ENCODE data around the gene AATK. TPM values are rescaled to one million over a fixed set of nuclear protein-coding genes. Genes with fewer than 3 reads are reported as not detected.

Gene AATK
- total and polyA plus RNA-seq, 2 experiments from 2014 or later: 1.1 to 5.0 TPM

DNA sequence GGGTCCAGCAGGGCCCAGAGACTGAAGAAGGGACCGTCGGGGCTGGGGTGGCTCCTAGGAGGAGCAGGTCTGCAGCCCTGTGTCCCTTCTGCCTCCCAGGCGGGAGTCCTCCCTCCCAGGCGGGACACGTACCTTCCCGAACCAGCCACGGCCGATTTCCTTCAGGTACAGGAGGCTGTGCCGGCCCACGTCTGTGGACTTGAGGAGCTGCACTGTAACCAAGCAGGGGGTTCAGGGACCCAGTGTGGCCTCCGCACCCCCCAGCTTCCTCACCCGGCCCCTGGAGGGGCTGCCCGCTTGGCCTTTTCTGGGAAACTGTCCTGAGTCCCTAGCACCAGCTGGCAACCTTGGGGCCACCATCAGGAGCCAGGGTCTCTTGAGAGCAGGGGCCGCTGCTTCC, 37.7 kb downstream of the AATK start:
- Histone ChIP-seq H3K9me2 (ENCODE audit: insufficient read depth) (no peaks in the 10 kb centered on the region), H3K4me3 (no peak overlapping the region), H4K20me1 (replicated peaks; ENCODE audit: insufficient read depth) (no peaks in the 10 kb centered on the region), H3K27me3 (ENCODE audit: insufficient read depth) (no peaks in the 10 kb centered on the region), H3K4me2 (no peak overlapping the region), H3K4me1 (ENCODE audit: insufficient read depth) (no peaks in the 10 kb centered on the region), H3K36me3 (ENCODE audit: insufficient read depth) (no peaks in the 10 kb centered on the region), H3K27ac (ENCODE audit: low read depth) (no peak overlapping the region), H3K79me2 (replicated peaks; ENCODE audit: insufficient read depth) (no peaks in the 10 kb centered on the region), H3F3A (replicated peaks; ENCODE audit: low read depth) (no peaks in the 10 kb centered on the region), H2AFZ (no peak overlapping the region)
- TF ChIP-seq POLR2AphosphoS5 (IDR thresholded peaks at IDR 0.05; ENCODE audit: low read depth): no peak
- no peak for TF ChIP-seq STAT1 (IDR thresholded peaks at IDR 0.05; ENCODE audit: unreplicated experiment)
- no peak for TF ChIP-seq EZH2phosphoT487 (IDR thresholded peaks at IDR 0.05; ENCODE audit: unreplicated experiment)
- TF ChIP-seq CREB1 (CRISPR knock-in tag; IDR thresholded peaks at IDR 0.05; ENCODE audit: low read depth): no peak
- TF ChIP-seq, protein P1, sequence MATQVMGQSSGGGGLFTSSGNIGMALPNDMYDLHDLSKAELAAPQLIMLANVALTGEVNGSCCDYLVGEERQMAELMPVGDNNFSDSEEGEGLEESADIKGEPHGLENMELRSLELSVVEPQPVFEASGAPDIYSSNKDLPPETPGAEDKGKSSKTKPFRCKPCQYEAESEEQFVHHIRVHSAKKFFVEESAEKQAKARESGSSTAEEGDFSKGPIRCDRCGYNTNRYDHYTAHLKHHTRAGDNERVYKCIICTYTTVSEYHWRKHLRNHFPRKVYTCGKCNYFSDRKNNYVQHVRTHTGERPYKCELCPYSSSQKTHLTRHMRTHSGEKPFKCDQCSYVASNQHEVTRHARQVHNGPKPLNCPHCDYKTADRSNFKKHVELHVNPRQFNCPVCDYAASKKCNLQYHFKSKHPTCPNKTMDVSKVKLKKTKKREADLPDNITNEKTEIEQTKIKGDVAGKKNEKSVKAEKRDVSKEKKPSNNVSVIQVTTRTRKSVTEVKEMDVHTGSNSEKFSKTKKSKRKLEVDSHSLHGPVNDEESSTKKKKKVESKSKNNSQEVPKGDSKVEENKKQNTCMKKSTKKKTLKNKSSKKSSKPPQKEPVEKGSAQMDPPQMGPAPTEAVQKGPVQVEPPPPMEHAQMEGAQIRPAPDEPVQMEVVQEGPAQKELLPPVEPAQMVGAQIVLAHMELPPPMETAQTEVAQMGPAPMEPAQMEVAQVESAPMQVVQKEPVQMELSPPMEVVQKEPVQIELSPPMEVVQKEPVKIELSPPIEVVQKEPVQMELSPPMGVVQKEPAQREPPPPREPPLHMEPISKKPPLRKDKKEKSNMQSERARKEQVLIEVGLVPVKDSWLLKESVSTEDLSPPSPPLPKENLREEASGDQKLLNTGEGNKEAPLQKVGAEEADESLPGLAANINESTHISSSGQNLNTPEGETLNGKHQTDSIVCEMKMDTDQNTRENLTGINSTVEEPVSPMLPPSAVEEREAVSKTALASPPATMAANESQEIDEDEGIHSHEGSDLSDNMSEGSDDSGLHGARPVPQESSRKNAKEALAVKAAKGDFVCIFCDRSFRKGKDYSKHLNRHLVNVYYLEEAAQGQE (IDR thresholded peaks at IDR 0.05; ENCODE audit: unreplicated experiment): no peak
- TF ChIP-seq EZH2 (IDR thresholded peaks at IDR 0.05; ENCODE audit: low read depth, unreplicated experiment): no peak
- no peak for TF ChIP-seq ZNF114 (CRISPR knock-in tag; IDR thresholded peaks at IDR 0.05)
- TF ChIP-seq, protein P2, sequence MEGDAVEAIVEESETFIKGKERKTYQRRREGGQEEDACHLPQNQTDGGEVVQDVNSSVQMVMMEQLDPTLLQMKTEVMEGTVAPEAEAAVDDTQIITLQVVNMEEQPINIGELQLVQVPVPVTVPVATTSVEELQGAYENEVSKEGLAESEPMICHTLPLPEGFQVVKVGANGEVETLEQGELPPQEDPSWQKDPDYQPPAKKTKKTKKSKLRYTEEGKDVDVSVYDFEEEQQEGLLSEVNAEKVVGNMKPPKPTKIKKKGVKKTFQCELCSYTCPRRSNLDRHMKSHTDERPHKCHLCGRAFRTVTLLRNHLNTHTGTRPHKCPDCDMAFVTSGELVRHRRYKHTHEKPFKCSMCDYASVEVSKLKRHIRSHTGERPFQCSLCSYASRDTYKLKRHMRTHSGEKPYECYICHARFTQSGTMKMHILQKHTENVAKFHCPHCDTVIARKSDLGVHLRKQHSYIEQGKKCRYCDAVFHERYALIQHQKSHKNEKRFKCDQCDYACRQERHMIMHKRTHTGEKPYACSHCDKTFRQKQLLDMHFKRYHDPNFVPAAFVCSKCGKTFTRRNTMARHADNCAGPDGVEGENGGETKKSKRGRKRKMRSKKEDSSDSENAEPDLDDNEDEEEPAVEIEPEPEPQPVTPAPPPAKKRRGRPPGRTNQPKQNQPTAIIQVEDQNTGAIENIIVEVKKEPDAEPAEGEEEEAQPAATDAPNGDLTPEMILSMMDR (conservative IDR thresholded peaks at IDR 0.05; ENCODE audit: low read depth in 2 of 2): no peak
- TF ChIP-seq, protein P3, sequence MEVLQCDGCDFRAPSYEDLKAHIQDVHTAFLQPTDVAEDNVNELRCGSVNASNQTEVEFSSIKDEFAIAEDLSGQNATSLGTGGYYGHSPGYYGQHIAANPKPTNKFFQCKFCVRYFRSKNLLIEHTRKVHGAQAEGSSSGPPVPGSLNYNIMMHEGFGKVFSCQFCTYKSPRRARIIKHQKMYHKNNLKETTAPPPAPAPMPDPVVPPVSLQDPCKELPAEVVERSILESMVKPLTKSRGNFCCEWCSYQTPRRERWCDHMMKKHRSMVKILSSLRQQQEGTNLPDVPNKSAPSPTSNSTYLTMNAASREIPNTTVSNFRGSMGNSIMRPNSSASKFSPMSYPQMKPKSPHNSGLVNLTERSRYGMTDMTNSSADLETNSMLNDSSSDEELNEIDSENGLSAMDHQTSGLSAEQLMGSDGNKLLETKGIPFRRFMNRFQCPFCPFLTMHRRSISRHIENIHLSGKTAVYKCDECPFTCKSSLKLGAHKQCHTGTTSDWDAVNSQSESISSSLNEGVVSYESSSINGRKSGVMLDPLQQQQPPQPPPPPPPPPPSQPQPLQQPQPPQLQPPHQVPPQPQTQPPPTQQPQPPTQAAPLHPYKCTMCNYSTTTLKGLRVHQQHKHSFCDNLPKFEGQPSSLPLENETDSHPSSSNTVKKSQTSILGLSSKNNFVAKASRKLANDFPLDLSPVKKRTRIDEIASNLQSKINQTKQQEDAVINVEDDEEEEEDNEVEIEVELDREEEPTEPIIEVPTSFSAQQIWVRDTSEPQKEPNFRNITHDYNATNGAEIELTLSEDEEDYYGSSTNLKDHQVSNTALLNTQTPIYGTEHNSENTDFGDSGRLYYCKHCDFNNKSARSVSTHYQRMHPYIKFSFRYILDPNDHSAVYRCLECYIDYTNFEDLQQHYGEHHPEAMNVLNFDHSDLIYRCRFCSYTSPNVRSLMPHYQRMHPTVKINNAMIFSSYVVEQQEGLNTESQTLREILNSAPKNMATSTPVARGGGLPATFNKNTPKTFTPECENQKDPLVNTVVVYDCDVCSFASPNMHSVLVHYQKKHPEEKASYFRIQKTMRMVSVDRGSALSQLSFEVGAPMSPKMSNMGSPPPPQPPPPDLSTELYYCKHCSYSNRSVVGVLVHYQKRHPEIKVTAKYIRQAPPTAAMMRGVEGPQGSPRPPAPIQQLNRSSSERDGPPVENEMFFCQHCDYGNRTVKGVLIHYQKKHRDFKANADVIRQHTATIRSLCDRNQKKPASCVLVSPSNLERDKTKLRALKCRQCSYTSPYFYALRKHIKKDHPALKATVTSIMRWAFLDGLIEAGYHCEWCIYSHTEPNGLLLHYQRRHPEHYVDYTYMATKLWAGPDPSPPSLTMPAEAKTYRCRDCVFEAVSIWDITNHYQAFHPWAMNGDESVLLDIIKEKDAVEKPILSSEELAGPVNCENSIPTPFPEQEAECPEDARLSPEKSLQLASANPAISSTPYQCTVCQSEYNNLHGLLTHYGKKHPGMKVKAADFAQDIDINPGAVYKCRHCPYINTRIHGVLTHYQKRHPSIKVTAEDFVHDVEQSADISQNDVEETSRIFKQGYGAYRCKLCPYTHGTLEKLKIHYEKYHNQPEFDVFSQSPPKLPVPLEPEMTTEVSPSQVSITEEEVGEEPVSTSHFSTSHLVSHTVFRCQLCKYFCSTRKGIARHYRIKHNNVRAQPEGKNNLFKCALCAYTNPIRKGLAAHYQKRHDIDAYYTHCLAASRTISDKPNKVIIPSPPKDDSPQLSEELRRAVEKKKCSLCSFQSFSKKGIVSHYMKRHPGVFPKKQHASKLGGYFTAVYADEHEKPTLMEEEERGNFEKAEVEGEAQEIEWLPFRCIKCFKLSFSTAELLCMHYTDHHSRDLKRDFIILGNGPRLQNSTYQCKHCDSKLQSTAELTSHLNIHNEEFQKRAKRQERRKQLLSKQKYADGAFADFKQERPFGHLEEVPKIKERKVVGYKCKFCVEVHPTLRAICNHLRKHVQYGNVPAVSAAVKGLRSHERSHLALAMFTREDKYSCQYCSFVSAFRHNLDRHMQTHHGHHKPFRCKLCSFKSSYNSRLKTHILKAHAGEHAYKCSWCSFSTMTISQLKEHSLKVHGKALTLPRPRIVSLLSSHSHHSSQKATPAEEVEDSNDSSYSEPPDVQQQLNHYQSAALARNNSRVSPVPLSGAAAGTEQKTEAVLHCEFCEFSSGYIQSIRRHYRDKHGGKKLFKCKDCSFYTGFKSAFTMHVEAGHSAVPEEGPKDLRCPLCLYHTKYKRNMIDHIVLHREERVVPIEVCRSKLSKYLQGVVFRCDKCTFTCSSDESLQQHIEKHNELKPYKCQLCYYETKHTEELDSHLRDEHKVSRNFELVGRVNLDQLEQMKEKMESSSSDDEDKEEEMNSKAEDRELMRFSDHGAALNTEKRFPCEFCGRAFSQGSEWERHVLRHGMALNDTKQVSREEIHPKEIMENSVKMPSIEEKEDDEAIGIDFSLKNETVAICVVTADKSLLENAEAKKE (CRISPR knock-in tag; IDR thresholded peaks at IDR 0.05): no peak
- no peak for TF ChIP-seq ZNF331 (CRISPR knock-in tag; IDR thresholded peaks at IDR 0.05; ENCODE audit: low read depth)
- TF ChIP-seq NANOG (IDR thresholded peaks at IDR 0.05; ENCODE audit: borderline replicate concordance): no peak
- TF ChIP-seq JUNB (IDR thresholded peaks at IDR 0.05; ENCODE audit: unreplicated experiment): no peak
- TF ChIP-seq, protein P4, sequence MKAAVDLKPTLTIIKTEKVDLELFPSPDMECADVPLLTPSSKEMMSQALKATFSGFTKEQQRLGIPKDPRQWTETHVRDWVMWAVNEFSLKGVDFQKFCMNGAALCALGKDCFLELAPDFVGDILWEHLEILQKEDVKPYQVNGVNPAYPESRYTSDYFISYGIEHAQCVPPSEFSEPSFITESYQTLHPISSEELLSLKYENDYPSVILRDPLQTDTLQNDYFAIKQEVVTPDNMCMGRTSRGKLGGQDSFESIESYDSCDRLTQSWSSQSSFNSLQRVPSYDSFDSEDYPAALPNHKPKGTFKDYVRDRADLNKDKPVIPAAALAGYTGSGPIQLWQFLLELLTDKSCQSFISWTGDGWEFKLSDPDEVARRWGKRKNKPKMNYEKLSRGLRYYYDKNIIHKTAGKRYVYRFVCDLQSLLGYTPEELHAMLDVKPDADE (IDR thresholded peaks at IDR 0.05): no peak
- Mint-ChIP-seq H3K27me3 (ENCODE audit: insufficient read depth, low read depth, poor library complexity) (peaks cover 4% of the 10 kb centered on the region), H3K4me1 (no peaks in the 10 kb centered on the region), H3K4me3 (no peak overlapping the region), H3K36me3 (ENCODE audit: low read depth) (no peaks in the 10 kb centered on the region), H3K9me3 (no peaks in the 10 kb centered on the region), H3K27ac (no peak overlapping the region)
- ATAC-seq (no peak), DNase-seq (ENCODE audit: low spot score) (no peak)

Data from GM23338 (cell line).